NCI-H748 (cell line): ENCODE results near the gene OS9.
"Not testable (repeated sequence)": the region's sequence is repeated elsewhere in the genome, so short reads cannot be mapped to it uniquely, and the experiment has no call there.

Experiments
- DNase-seq: peaks from one replicate; lab custom pipeline; 2025; ENCODE audit not compliant: unreplicated experiment; lab: John Stamatoyannopoulos, UW

OS9 gene

DNA sequence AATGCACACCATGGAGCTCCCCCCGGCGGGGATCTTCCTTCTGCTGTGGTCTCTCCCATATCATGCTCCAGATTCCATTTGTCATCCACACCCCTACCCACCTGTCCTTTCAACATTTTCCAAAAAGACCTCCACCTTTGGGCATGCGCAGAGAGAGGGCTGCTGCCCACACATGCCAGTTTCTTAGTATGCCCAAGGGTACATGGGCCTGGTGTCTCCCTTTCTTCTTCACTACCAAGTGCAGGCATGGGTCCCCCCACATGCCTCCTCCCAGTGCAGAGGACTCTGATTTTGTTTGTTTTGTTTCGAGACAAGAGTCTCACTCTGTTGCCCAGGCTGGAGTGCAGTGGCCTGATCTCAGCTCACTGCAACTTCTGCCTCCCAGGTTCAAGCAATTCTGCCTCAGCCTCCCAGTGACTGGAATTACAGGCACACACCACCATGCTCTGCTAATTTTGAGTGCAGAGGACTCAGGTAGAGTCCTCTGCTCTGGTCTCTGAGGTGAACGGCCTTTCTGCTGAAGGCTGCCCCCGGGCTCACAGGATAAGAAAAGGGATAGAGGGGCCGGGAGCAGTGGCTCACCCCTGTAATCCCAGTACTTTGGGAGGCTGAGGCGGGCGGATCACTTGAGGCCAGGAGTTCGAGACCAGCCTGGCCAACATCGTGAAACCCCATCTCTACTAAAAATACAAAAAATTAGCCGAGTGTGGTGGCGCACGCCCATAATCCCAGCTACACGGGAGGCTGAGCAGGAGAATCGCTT lies 28.1 kb downstream of the OS9 start:
- DNase-seq: not testable (repeated sequence)

- DNase-seq: peak; percentile 54
These were observed 29.0 kb downstream of the OS9 start for GRCh38 chr12:57722716-57723629.

GRCh38 chr12:57723630-57723962 lies 29.7 kb downstream of the OS9 start:
- DNase-seq: no peak

DNA sequence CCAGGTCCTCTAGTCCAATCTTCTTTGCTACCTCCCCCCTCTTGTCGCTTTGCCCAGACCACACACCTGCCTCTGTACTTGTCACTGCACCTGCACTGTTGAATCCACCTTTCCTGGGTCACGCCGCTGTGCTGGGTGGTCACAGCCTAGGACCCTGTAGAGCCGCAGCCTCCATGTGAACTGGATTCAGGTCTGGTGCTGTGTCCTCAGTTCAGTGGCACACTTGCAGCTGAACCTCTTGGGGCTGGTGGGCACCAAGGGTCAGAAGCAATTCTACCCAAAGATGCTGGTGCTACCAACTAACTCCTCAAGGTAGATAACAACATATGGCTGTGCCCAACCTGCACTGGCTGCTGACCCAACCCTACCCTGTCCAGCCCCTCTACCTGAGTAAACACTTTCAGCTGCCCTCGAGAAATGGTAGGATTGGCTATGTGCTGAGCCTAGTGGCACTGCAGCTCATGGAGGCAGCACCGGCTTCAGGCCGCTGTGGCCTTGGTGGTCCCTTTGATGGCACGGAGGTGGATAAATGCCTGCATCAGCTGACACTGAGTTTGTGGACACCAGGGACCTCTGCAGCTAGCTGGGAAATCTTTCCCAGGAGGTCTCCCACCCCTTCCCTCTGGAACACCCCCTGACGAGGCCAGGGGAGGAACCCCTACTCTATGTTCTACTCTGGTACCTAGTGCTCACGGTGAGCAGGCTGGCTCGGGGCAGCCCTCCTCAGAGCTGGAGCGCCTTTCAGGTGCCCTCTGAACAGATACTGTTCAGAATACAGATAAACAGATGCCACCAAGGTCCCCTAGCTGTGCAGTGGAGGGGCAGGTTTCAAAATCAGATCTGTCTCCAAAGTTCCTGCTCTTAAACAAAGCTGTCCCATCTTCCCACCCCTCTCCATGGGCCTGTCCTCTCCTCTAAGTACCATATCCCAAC lies 30.3 kb downstream of the OS9 start:
- DNase-seq: no peak

DNA sequence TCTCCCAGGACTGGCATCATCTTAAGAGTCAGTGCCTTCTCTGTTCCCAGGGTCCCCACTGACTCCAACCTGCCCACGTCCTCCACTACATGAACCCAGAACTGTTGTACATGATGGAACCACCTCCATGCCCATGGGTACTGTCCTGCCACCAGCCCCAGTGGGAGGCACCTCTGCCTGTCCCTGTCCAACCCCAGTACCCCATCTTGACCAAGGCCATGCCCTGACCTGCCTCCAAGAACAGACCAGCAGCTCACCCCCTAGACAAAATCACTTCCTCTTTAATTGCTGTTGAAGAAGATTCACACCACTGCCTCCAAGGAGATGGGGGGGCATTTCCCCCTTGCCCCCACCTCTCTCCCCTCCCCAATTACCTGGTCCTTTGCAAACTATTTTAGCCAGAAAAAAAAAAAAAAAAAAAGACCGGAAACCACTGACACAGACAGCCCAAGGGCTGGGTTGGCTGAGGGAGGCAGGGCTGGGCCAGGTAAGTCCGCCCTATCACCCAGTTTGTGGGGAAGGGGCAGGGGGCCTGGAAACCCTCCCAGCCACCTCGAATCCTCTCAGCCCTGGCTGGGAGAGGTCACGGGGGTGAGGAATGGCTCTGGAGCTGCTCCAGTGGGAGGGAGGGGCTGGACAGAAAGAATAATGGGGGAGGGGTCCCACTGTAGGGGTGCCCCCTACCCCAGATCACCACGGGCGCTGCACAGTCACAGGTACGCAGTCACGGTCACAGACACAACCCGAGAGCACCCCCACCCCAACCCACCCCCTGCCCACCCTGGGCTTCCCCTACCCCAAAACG lies 31.2 kb downstream of the OS9 start:
- no peak for DNase-seq

GRCh38 chr12:57725851-57726150 lies 31.9 kb downstream of the OS9 start:
- no peak for DNase-seq

- peak; percentile 91 for DNase-seq
These were observed 32.4 kb downstream of the OS9 start for GRCh38 chr12:57726151-57726883.

DNA sequence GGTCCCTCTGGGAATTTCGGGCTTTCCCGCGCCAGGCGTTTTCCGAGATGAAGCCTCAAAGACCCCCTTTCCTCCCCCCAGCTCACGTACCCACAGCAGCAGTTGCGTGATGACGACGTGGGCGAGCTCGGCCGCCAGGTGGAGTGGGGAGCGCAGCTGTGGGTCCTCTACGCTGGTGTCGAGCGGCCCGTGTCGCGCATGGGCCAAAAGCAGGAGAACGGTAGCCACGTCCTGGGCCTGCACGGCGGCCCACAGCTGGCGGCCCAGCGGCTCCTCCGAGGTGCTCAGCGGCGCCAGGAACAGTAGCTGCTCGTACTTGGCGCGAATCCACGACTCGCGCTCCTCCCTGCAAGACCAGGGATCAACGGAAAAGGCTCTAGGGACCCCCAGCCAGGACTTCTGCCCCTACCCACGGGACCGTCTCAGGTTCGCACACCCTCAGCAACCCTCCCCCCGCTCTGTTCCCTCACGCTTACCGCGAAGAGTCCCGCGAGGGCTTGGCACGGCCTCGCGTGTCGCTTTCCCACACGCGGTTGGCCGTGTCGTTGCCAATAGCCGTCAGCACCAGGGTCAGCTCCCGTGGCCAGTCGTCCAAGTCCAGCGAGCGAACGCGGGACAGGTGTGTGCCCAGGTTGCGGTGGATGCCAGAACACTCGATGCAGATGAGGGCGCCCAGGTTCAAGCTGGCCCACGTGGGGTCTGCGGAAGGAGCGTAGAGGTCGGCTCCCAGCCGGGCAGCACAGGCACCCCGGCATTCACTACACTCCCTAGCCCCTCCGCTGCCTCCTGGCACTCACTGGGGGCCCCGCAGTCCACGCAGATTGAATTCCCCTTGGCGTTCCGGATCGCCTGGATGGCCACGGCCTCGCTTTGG lies 33.2 kb downstream of the OS9 start:
- DNase-seq: peak; percentile 80

DNA sequence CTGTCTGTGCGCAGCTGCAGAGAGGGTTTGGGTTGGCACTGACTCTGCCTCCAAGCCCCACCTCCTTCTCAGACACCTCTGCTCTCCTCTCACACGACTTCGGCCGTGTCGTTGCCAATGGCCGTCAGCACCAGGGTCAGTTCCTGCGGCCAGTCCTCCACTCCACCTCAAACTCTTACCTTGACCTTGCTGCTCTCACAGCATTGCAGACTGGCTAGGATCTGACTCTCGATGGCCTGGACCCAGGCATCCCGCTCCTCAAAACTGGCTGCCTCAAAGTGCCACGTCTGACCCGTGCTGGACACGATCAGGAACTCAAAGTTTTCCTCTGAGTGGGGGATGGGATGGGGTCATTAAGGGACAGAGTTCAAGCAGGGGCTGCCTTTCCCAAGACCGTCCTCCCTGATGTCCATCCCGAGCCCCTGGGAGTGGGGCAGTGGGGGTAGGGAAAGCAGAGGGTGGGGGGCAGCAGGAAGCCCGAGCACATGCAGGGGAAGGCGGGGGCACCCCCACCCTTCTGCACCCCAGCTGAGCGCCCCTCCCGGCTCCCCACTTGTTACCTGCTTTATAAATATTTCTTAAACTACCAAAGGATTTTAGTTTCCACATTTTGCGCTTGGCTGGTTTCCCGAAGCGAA lies 33.9 kb downstream of the OS9 start:
- no peak for DNase-seq

- no peak for DNase-seq
These were observed 35.5 kb downstream of the OS9 start for GRCh38 chr12:57729321-57729844.

DNA sequence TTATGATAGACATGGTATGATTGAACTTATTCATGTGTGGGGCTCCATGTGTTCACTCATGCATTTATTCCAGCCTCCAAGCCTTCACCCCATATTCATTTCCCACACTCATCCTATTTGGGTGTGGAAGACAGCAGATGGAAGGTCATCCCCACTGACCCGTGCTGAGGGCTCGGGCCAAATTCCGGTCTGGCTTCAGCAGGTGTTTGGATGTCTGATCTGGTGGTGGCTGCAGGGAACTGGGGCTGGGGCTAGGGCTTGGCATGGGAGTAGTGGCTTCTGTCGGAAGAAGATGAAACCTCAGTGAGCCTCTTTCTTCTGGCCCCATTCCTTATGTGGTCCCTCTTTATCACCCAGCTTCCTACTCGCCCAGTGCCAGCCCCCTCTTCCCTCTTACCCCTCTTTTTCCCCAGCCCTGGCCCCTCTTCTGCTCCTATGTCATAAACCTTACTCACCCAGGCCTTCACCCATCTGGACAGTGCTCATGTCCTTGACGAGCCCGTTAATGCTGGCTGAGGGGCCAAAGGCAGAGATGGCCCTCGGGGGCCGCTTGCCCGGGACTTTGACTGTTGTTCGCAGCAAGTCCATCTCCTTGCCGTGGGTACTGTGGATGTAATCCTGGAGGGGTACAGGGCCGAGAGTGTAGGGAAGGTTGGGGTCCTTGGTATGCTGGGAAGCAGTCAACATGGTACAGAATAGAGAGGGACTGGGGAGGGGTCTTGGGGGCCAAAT lies 36.6 kb downstream of the OS9 start:
- no peak for DNase-seq

DNA sequence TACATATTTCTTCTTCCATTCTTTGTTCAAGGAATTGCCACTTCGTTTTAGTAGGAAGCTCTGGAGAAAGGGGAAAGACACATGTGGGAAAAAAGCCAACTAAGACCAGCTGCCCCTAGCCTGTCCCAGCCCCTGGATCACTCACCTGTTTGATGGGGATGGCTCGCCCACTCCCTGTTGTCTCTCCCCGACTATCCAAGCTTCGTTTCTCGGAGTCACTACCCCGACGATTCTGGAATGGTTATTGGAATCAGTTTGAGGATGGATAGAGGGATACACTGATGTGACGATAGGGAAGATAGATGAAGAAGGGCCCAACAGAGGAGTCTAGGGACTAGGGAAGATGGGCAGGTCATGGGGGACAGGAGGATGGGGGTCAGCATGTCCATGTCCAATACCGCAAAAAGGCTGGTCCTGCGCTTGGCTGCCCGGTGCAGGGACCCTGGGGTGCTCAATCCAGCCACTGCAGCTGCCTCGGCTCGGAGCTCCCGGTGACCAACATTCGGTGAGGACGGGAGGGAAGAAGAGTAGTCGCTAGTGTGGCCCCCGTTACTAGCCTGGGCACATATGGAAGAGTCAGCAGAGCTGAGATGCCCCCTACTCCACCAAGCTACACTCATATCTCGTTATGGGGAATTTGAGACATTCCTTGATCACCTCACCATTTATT lies 37.6 kb downstream of the OS9 start:
- DNase-seq: no peak

DNA sequence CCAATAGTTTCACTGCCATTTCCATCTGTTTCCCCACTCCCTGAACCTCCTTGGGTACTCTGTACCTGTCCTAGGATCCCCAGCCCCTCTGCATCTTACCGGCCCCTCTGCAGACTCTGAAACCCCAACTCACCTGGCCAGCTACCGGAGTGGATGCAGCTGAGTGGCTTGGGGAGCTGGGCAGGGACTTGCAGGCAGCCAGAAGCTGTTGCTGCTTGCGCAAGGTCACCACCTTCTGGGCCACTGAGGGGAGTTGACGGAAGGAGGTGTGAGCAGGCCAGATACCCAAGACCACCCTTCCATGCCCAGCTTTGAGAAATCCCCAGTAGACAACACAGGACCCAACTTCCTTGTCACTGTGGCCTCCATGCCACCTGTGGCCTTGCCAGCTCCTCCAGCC lies 38.3 kb downstream of the OS9 start:
- no peak for DNase-seq

DNA sequence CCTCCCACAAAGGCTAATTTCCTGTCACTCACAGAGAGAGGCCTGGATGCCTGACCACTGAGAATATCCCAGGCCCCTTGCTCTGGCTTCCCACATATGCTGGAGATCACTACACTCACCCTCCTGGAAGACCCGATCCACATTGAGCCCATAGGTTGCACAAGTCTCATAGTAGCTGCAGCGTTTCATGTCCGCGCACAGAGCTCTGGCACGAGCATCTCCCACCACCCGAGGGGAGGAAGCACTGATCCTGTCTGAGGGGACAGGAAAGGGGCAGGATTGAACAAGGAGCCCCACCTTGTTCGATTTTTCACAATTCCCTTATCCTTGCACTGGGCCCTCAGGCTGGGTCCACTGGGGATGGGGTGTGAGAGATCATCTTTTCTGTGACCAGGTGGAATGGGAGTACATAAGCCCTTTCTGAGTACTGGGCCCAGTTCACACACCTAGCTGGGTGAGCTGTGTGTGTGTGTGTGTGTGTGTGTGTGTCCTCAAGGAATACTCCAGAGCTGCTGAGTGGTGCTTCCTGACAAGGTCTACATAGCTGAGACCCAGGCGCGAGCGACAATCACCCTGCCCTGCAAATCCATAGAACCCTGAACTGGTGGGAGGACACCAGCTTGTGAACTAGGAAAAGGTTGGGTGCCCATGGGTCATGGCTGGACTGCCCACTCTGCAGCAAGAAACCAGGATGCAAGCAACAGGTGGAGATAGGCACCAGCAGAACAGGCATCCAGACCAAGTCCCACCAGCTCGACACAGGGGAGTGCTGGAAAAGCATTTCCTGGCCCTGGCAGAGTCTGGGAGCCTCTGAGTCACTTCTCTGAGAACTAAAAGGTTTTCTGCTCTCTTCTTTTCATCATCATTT lies 39.0 kb downstream of the OS9 start:
- DNase-seq: no peak

DNA sequence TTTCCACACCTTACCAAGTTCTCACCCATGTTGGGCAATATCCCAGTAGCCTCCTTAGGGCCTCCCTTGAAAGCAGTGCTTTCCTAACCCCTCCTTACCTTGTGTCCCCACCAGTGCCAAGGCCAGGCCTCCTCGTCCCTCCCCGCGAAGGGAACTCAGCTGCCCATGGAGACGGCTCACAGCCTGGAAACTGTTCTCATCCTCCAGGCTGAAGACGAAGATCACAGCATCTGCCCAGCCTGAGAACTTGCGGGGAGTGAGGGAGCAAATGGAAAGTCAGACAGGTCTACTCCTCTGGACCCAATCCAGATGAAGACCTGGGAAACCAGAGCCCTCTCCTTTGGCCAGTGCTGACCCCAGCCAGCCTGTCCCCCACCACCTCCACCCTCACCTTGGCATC lies 40.0 kb downstream of the OS9 start:
- DNase-seq: no peak

- no peak for DNase-seq
These were observed 40.7 kb downstream of the OS9 start for GRCh38 chr12:57734591-57734990.
